ENCODE measurements around the gene ZNF212. TPM values are rescaled to one million over a fixed set of nuclear protein-coding genes. Genes with fewer than 3 reads are reported as not detected.

ZNF212 gene
- total and polyA plus RNA-seq, 9 of the 15 experiments (the other 6 are each of a cell fraction or from before 2014, with no cell fraction given) = 1.8 to 21.4 (median 7.2) TPM

DNA sequence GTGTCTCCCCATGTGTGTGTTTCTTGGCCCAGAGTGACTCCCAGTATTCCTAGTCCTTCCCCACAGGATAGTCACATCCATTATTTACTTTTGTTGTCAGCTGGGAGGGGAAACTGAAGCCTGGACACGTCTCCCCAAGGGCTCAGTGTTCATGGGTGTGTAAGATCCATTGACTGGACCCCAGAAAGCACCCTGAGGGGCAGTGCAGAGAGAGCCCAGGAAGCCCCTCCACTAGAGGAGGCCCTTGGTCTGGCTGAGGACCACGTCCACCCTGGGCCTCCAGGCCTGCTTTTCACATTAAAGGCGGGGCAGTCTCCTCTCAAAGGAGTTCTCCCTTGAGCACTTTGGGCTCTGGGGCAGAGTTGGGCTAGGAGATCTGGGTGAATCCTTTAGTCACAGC is 43.9 kb downstream of the ZNF212 start:
- no TSS peak for BruUV-seq (replicated peaks)
- Histone ChIP-seq H3K9ac (ENCODE audit: insufficient read depth in 1 of 2, low read depth in 2 of 2, low read length in 2 of 2) (peak overlapping the region in 1 of 2 experiments; percentile 56; a peak in 1 of 4 replicates), H3K9me3 (replicated peaks; ENCODE audit: control insufficient read depth, insufficient read depth, low read depth, low read length) (no peaks in the 10 kb centered on the region), H4K20me1 (replicated peaks; ENCODE audit: control insufficient read depth, insufficient read depth, low read length) (peaks cover 10% of the 10 kb centered on the region), H3K36me3 (ENCODE audit: control insufficient read depth, insufficient read depth, low read length) (peaks cover 2% of the 10 kb centered on the region; the same call in 1 of the 3 replicates), H3K4me1 (replicated peaks in 1 of 2; ENCODE audit: control insufficient read depth in 2 of 2, insufficient read depth in 2 of 2, low read length in 2 of 2) (peaks cover 0 to 28% of the 10 kb centered on the region in 2 experiments; a peak in 2 of 5 replicates), H2AFZ (ENCODE audit: low read depth, low read length) (no peak overlapping the region), H3K79me2 (ENCODE audit: control insufficient read depth, insufficient read depth, low read length) (no peaks in the 10 kb centered on the region), H3K4me2 (ENCODE audit: insufficient read depth, low read length) (no peak overlapping the region), H3K4me3 (no peak overlapping the region), H3K27me3 (ENCODE audit: control insufficient read depth in 2 of 2, insufficient read depth in 2 of 2, low read length in 2 of 2) (peaks cover 41 to 87% of the 10 kb centered on the region in 2 experiments), H3K9me1 (ENCODE audit: control insufficient read depth, insufficient read depth, low read length) (no peaks in the 10 kb centered on the region), H3K27ac (ENCODE audit: extremely low read depth, low read depth, low read length) (no peak overlapping the region)
- ChIA-PET POLR2A (interaction anchor here (1.0 to 1.6 kb wide), 3 partner anchors 9 to 27 kb away, joined by 3 to 4 read pairs (median 4); no protein-coding TSS in a partner anchor), CTCF (ENCODE audit: low intra/inter-chr PET ratio) (no interaction called here)
- TF ChIP-seq ZBTB8A (IDR thresholded peaks at IDR 0.05; ENCODE audit: partially characterized antibody) (no peak), STAG1 (CRISPR knock-in tag; IDR thresholded peaks at IDR 0.05; ENCODE audit: borderline replicate concordance) (no peak), GABPA (tag; conservative IDR thresholded peaks at IDR 0.05; ENCODE audit: low read depth) (no peak), HMG20B (CRISPR knock-in tag; IDR thresholded peaks at IDR 0.05) (no peak), ZBTB1 (CRISPR knock-in tag; IDR thresholded peaks at IDR 0.05; ENCODE audit: borderline replicate concordance, low read depth) (no peak), ERF (CRISPR knock-in tag; IDR thresholded peaks at IDR 0.05) (no peak), ZSCAN32 (CRISPR knock-in tag; IDR thresholded peaks at IDR 0.05) (no peak), FOXP4 (CRISPR knock-in tag; IDR thresholded peaks at IDR 0.05; ENCODE audit: borderline replicate concordance) (no peak), HES1 (IDR thresholded peaks at IDR 0.05; ENCODE audit: low read depth) (no peak), HDGF (IDR thresholded peaks at IDR 0.05) (no peak), ZNF586 (CRISPR knock-in tag; conservative IDR thresholded peaks at IDR 0.05) (no peak), ELF1 (tag; IDR thresholded peaks at IDR 0.05) (no peak)
- TF ChIP-seq, protein P1, sequence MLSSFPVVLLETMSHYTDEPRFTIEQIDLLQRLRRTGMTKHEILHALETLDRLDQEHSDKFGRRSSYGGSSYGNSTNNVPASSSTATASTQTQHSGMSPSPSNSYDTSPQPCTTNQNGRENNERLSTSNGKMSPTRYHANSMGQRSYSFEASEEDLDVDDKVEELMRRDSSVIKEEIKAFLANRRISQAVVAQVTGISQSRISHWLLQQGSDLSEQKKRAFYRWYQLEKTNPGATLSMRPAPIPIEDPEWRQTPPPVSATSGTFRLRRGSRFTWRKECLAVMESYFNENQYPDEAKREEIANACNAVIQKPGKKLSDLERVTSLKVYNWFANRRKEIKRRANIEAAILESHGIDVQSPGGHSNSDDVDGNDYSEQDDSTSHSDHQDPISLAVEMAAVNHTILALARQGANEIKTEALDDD (IDR thresholded peaks at IDR 0.05) = no peak
- no peak for ATAC-seq
- DNase-seq (ENCODE audit: extremely low read depth in 1 of 4, low spot score in 3 of 4) = no peak
- no peak for FAIRE-seq
- WGBS (ENCODE audit: insufficient coverage, low coverage, missing lambda C conversion rate) = 30% methylated on average over 3 of the region's 3 CpGs
- intact Hi-C loops (cut with micrococcal nuclease) (no loop called here), in situ Hi-C loops (cut with MboI) (no loop called here)

Measured in K562 (cell line).